ENCODE results near the gene SYNDIG1L.

GRCh38 chr14:74362361-74362915 is 63.6 kb downstream of the SYNDIG1L start:
- no peak for TF ChIP-seq SRF (IDR thresholded peaks at IDR 0.05; ENCODE audit: low read depth, low read length)
- TF ChIP-seq TFDP2 (CRISPR knock-in tag; IDR thresholded peaks at IDR 0.05): no peak
- no peak for TF ChIP-seq NFYB (CRISPR knock-in tag; IDR thresholded peaks at IDR 0.05)
- peak; percentile 90 for TF ChIP-seq CTCF (CRISPR knock-in tag; IDR thresholded peaks at IDR 0.05)
- TF ChIP-seq NFYC (CRISPR knock-in tag; IDR thresholded peaks at IDR 0.05): no peak
- no peak for TF ChIP-seq ZNF546 (CRISPR knock-in tag; conservative IDR thresholded peaks at IDR 0.05)
- peak; percentile 75 for TF ChIP-seq RAD21 (CRISPR knock-in tag; IDR thresholded peaks at IDR 0.05)
- no peak for TF ChIP-seq SP1 (IDR thresholded peaks at IDR 0.05)
- no peak for TF ChIP-seq SP1 (CRISPR knock-in tag; IDR thresholded peaks at IDR 0.05)
